22Rv1 (cell line): ENCODE results near the gene CNTN5.

ENCODE experiments used
- H3K27ac ChIP-seq: fragments of 450-650 bp; 2 replicates; pipeline ENCODE4 v1.5.1; 2017
- CTCF ChIP-seq: fragments of 450-650 bp; IDR thresholded peaks from 2 replicates; pipeline ENCODE4 v1.5.1; 2017; ENCODE audit warnings: mild to moderate bottlenecking
- ZFX ChIP-seq: fragments of 450-650 bp; IDR thresholded peaks from 2 replicates; pipeline ENCODE4 v1.6.1; 2017; ENCODE audit warnings: antibody characterized with exemption, borderline replicate concordance

Gene CNTN5

GRCh38 chr11:99585606-99586005 lies 564.9 kb downstream of the CNTN5 start:
- no peak for TF ChIP-seq CTCF
- TF ChIP-seq ZFX, result no peak
- H3K27ac ChIP-seq, result no peak overlapping the region

GRCh38 chr11:99589771-99590170 lies 569.0 kb downstream of the CNTN5 start:
- TF ChIP-seq ZFX (no peak), CTCF (no peak)
- no peak overlapping the region for H3K27ac ChIP-seq

- TF ChIP-seq CTCF (no peak), ZFX (no peak)
- H3K27ac ChIP-seq, result no peak overlapping the region
Measured at GRCh38 chr11:99592266-99592665, 571.5 kb downstream of the CNTN5 start.

- no peak overlapping the region for H3K27ac ChIP-seq
- TF ChIP-seq CTCF (no peak), ZFX (no peak)
Measured at GRCh38 chr11:99593197-99593596, 572.4 kb downstream of the CNTN5 start.

- TF ChIP-seq ZFX, result no peak
- H3K27ac ChIP-seq, result no peak overlapping the region
Measured at GRCh38 chr11:99601179-99601578, 580.4 kb downstream of the CNTN5 start.

GRCh38 chr11:99614352-99614751 lies 593.6 kb downstream of the CNTN5 start:
- no peak overlapping the region for H3K27ac ChIP-seq
- TF ChIP-seq CTCF, result no peak
- TF ChIP-seq ZFX, result no peak

GRCh38 chr11:99630629-99631028 lies 609.9 kb downstream of the CNTN5 start:
- H3K27ac ChIP-seq, result no peak overlapping the region
- TF ChIP-seq CTCF (no peak), ZFX (no peak)

- TF ChIP-seq CTCF, result no peak
- no peak for TF ChIP-seq ZFX
- no peak overlapping the region for H3K27ac ChIP-seq
Measured at GRCh38 chr11:99631618-99632017, 610.9 kb downstream of the CNTN5 start.
